Measurements from ENCODE around the gene RGS5. TPM values are rescaled to one million over a fixed set of nuclear protein-coding genes. Genes with fewer than 3 reads are reported as not detected.

Gene RGS5
- total and polyA plus RNA-seq, 8 donors = 48.5 to 141 (median 104) TPM

DNA sequence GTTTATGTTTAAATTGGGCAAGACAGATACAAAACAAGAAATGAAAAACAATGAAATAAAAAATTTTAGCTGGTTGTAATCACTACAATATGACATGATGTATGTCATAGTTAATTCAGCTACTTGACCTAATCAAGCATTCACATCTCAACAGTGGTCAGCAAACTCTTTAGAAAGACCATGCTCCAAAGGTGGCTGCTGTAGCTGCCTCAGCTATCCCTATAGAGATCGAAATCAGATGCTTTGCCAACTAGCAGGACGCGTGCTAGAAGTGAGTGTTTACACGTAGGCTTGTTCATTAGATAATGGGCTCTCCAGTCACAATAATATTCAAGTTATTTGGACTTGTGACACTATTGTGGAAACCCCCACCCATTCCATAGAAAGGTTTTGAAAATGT, 25.9 kb downstream of the RGS5 start:
- Histone ChIP-seq H3K4me1 (peaks cover 0 to 11% of the 10 kb centered on the region in 2 donors), H3K9me3 (no peaks in the 10 kb centered on the region), H3K27ac (no peak overlapping the region), H3K36me3 (no peaks in the 10 kb centered on the region), H3K4me3 (no peak overlapping the region), H3K27me3 (no peaks in the 10 kb centered on the region)
- TF ChIP-seq, protein P1, sequence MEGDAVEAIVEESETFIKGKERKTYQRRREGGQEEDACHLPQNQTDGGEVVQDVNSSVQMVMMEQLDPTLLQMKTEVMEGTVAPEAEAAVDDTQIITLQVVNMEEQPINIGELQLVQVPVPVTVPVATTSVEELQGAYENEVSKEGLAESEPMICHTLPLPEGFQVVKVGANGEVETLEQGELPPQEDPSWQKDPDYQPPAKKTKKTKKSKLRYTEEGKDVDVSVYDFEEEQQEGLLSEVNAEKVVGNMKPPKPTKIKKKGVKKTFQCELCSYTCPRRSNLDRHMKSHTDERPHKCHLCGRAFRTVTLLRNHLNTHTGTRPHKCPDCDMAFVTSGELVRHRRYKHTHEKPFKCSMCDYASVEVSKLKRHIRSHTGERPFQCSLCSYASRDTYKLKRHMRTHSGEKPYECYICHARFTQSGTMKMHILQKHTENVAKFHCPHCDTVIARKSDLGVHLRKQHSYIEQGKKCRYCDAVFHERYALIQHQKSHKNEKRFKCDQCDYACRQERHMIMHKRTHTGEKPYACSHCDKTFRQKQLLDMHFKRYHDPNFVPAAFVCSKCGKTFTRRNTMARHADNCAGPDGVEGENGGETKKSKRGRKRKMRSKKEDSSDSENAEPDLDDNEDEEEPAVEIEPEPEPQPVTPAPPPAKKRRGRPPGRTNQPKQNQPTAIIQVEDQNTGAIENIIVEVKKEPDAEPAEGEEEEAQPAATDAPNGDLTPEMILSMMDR (IDR thresholded peaks at IDR 0.05) = no peak
- DNase-seq = no peak
- intact Hi-C loops (cut with DNase I) = loop anchor here in 1 of 2 donors (10.0 kb wide), 2 partner anchors 292 to 322 kb away; no protein-coding TSS in a partner anchor
- ATAC-seq = no peak

DNA sequence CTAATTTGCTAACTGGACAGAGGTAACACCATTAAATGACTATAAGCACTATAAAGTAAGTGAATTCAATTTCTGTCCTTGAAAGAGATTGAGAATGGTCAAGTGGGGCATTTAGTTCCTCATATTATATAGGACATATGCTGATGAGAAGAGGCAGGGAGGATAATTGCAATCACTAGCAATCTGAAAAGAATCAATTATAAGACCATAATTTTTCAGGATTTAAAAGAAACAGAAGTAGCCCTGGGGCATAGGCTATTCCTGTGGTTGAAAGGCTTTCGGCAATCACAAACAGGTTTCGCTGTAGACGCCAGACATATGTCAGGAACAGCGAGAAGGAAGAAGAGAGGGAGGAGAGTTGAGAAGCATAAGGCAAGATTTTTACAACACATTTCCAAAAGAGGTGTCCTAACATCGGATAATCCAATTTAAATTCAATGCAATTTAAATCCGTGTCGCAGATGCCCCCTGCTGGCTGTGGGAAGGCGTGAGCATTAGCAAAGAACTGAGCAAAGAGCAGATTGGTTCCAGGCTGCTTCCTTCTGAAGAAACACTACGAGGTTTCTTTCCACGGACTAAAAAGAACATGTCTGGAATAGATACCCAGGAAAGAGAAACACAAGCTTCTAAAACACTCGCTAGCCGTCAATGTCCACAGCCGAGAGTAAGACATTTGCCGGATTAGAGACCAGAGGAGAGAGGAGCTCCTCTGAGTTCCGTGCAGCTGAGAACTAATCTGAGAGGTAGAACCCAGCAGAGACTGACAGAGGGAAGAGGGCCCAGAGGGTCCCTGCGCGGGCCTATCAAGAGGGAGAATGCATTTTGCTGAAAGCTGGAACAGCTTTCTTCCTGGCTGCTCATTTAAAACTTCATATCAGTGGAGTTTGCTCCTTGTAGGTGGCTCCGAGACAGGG, 27.9 kb downstream of the RGS5 start:
- peak; percentile 82 for ATAC-seq
- Histone ChIP-seq H3K9me3 (no peaks in the 10 kb centered on the region), H3K36me3 (no peaks in the 10 kb centered on the region), H3K27me3 (no peaks in the 10 kb centered on the region), H3K4me3 (no peak overlapping the region), H3K4me1 (peaks cover 0 to 11% of the 10 kb centered on the region in 2 donors), H3K27ac (no peak overlapping the region)
- DNase-seq = peak in 3 of 4 donors; percentile 49 to 70 (median 69)
- intact Hi-C loops (cut with DNase I) = loop anchor here in 1 of 2 donors (10.0 kb wide), 2 partner anchors 290 to 320 kb away; no protein-coding TSS in a partner anchor
- TF ChIP-seq, protein P1 (IDR thresholded peaks at IDR 0.05) = peak; percentile 79 to 94

DNA sequence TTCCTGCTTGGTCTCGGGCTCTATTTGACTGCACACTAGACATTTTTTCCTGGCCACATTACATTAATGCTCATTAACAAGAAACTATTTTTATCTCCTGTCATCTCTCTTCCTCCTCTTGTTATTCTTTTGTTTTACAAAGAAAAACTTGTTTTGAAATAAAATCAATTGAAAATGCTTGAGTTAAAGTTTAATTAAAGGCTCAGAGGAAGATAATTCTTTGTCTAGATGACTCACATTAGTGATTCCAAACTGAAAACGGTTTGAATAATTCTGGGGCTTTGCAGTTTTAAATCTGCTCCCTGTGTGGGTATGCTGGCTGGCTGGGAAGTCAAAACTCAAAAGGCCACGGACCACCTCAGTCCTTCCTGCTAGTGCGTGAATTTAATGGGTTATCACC, 29.6 kb downstream of the RGS5 start:
- DNase-seq = no peak
- peak overlapping the region; percentile 14 to 23 for H3K27ac ChIP-seq
- no peaks in the 10 kb centered on the region for H3K36me3 ChIP-seq
- H3K27me3 ChIP-seq = no peaks in the 10 kb centered on the region
- H3K4me1 ChIP-seq = peaks cover 4 to 11% of the 10 kb centered on the region in 2 donors
- H3K4me3 ChIP-seq = no peak overlapping the region
- TF ChIP-seq, protein P1 (IDR thresholded peaks at IDR 0.05) = no peak
- intact Hi-C loops (cut with DNase I) = loop anchor here in 1 of 2 donors (10.0 kb wide), 2 partner anchors 288 to 318 kb away; no protein-coding TSS in a partner anchor
- ATAC-seq = no peak
- no peaks in the 10 kb centered on the region for H3K9me3 ChIP-seq

DNA sequence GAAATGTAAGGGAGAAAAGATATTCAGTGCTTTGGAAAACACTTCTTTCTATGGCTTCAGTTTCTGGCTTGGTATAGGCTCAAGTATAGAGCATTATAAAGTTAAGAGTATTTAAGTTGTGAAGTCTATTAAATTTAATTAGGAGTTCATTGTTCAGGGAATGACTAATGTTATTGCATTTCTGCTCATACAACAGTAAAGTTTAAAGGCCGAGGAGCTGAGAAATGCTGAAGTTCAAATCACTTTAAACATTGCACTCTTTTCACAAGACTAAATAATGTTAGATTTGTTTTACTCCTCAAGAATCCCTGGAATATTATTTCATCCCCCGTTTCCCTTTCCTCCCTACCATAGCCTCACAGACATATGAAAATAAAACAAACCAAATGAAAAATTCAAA, 30.1 kb downstream of the RGS5 start:
- H3K27ac ChIP-seq = peak overlapping the region in 1 of 2 donors; percentile 16

More for the DNA sequence above, 30.1 kb downstream of the RGS5 start:
- H3K27me3 ChIP-seq = no peaks in the 10 kb centered on the region
- H3K36me3 ChIP-seq = no peaks in the 10 kb centered on the region
- no peak overlapping the region for H3K4me3 ChIP-seq
- ATAC-seq (no peak), DNase-seq (no peak)
- TF ChIP-seq, protein P1 (IDR thresholded peaks at IDR 0.05) = no peak
- peaks cover 5 to 12% of the 10 kb centered on the region in 2 donors for H3K4me1 ChIP-seq
- H3K9me3 ChIP-seq = no peaks in the 10 kb centered on the region
- intact Hi-C loops (cut with DNase I) = loop anchor here in 1 of 2 donors (10.0 kb wide), 2 partner anchors 288 to 318 kb away; no protein-coding TSS in a partner anchor

Measured in left lung (tissue), 10 donors.